Esophagus muscularis mucosa (tissue), 4 donors: ENCODE measurements around the gene DTD1. TPM values are rescaled to one million over a fixed set of nuclear protein-coding genes. Genes with fewer than 3 reads are reported as not detected.

Experiments used
- DNase-seq: peaks from one replicate; pipeline ENCODE4 v3.0.0-alpha.2; 2017; ENCODE audit errors: extremely low spot score
- H3K27ac ChIP-seq, 4 donors: fragments of 200-600 bp; sonication (generic); replicated peaks in 1 of 4; 1 replicate in 3 of 4; 2 replicates in 1 of 4; pipeline ENCODE4 v1.5.1; 2016 to 2019; ENCODE audit warnings: mild to moderate bottlenecking in 1 of 4
- H3K27me3 ChIP-seq, 4 donors: fragments of 200-600 bp; sonication (generic); one replicate each; pipeline versions ENCODE4 v1.5.1 to v1.6.0; 2016 to 2019
- H3K36me3 ChIP-seq, 4 donors: fragments of 200-600 bp; sonication (generic); one replicate each; pipeline ENCODE4 v1.5.1; 2016 to 2019
- H3K4me1 ChIP-seq, 4 donors: fragments of 200-600 bp; sonication (generic); one replicate each; pipeline ENCODE4 v1.5.1; 2016 to 2019
- H3K4me3 ChIP-seq, 4 donors: fragments of 200-600 bp; sonication (generic); 1 replicate in 2 of 4; 2 replicates in 2 of 4; pipeline ENCODE4 v1.5.1; 2016 to 2019; ENCODE audit warnings: mild to moderate bottlenecking in 4 of 4, moderate library complexity in 1 of 4
- H3K9me3 ChIP-seq, 4 donors: fragments of 200-600 bp; sonication (generic); 1 replicate in 3 of 4; 2 replicates in 1 of 4; pipeline ENCODE4 v1.5.1; 2016 to 2019
- CTCF ChIP-seq, 3 experiments: fragments of 200-600 bp in 2 of 3; fragments of 450-650 bp in 1 of 3; sonication (generic) in 2 of 3; IDR thresholded peaks; one replicate each; pipeline ENCODE4 v1.5.1; 2017 to 2019; ENCODE audit warnings: antibody characterized with exemption in 3 of 3, mild to moderate bottlenecking in 2 of 3, moderate library complexity in 1 of 3
- EP300 ChIP-seq: sonication (generic); formaldehyde crosslinking; IDR thresholded peaks from one replicate; pipeline ENCODE4 v1.6.1; 2017; ENCODE audit warnings: antibody characterized with exemption
- POLR2A ChIP-seq: fragments of 450-650 bp; IDR thresholded peaks from one replicate; pipeline ENCODE4 v1.6.1; 2017; ENCODE audit warnings: antibody characterized with exemption, moderate library complexity, mild to moderate bottlenecking, low read depth
- POLR2AphosphoS5 ChIP-seq, 2 donors: sonication (generic); formaldehyde crosslinking; IDR thresholded peaks; one replicate each; pipeline ENCODE4 v1.6.1; 2017; ENCODE audit warnings: antibody characterized with exemption in 2 of 2
- WGBS: methylation state at CpG from one replicate; pipeline ENCODE4 v1.1.5; 2018; 5-methylcytosine and 5-hydroxymethylcytosine counted together
- intact Hi-C: fragments of 100-400 bp; cut with DNase I; formaldehyde crosslinking; loops from one replicate; pipeline ENCODE4 v1.15.1; 2023
- total RNA-seq, 4 donors: library from RNA; depleted of rRNA; stranded (reverse); fragments of >200 nt; gene quantifications; one replicate each; pipeline versions ENCODE4 v1.1.0 to v1.2.1, GENCODE V29; 2016

The DTD1 gene
- total RNA-seq, 4 donors from 2014 or later = 15.1 to 20.0 (median 17.5) TPM

GRCh38 chr20:18585134-18585533 lies 2.7 kb upstream of the DTD1 start:
- TF ChIP-seq POLR2A (no peak), POLR2AphosphoS5 (IDR thresholded peaks at IDR 0.05) (no peak), EP300 (no peak), CTCF (IDR thresholded peaks at IDR 0.05) (no peak)
- Histone ChIP-seq H3K4me1 (peaks cover 11 to 17% (median 15%) of the 10 kb centered on the region in 4 donors), H3K27me3 (no peaks in the 10 kb centered on the region), H3K4me3 (no peak overlapping the region), H3K9me3 (no peaks in the 10 kb centered on the region), H3K27ac (no peak overlapping the region), H3K36me3 (no peaks in the 10 kb centered on the region)
- intact Hi-C loops = loop anchor here (10.0 kb wide), 1 partner anchor 210 kb away; no protein-coding TSS in a partner anchor
- no peak for DNase-seq
- 88% methylated on average over 2 of the region's 2 CpGs for WGBS

GRCh38 chr20:18588574-18588933 lies 700 bp downstream of the DTD1 start:
- Histone ChIP-seq H3K9me3 (no peaks in the 10 kb centered on the region), H3K4me3 (peak overlapping the region; percentile 86 to 98 (median 94)), H3K36me3 (peaks cover 0 to 1% (median under 1%) of the 10 kb centered on the region in 4 donors), H3K27me3 (no peaks in the 10 kb centered on the region), H3K27ac (peak overlapping the region; percentile 78 to 87 (median 83)), H3K4me1 (peaks cover 11 to 17% (median 15%) of the 10 kb centered on the region in 4 donors)
- 6% methylated on average over 18 of the region's 18 CpGs for WGBS
- intact Hi-C loops = loop anchor here (10.0 kb wide), 1 partner anchor 206 kb away; no protein-coding TSS in a partner anchor
- TF ChIP-seq EP300 = no peak
- no peak for TF ChIP-seq POLR2AphosphoS5 (IDR thresholded peaks at IDR 0.05)
- TF ChIP-seq POLR2A = no peak
- no peak for TF ChIP-seq CTCF (IDR thresholded peaks at IDR 0.05)
- DNase-seq = no peak

GRCh38 chr20:18589941-18590674 lies 2.3 kb downstream of the DTD1 start:
- intact Hi-C loops = loop anchor here (10.0 kb wide), 1 partner anchor 205 kb away; no protein-coding TSS in a partner anchor
- Histone ChIP-seq H3K9me3 (no peaks in the 10 kb centered on the region), H3K27ac (no peak overlapping the region), H3K36me3 (peaks cover 0 to 16% (median 15%) of the 10 kb centered on the region in 4 donors), H3K4me1 (peaks cover 11 to 17% (median 15%) of the 10 kb centered on the region in 4 donors), H3K4me3 (no peak overlapping the region), H3K27me3 (no peaks in the 10 kb centered on the region)
- 93% methylated on average over 8 of the region's 8 CpGs for WGBS
- TF ChIP-seq EP300 = no peak
- no peak for TF ChIP-seq POLR2AphosphoS5 (IDR thresholded peaks at IDR 0.05)
- no peak for TF ChIP-seq CTCF (IDR thresholded peaks at IDR 0.05)
- no peak for TF ChIP-seq POLR2A
- DNase-seq = no peak

GRCh38 chr20:18596270-18596669 lies 8.4 kb downstream of the DTD1 start:
- intact Hi-C loops = no loop called here
- no peak for DNase-seq
- Histone ChIP-seq H3K36me3 (peaks cover 0 to 64% (median 49%) of the 10 kb centered on the region in 4 donors), H3K27me3 (no peaks in the 10 kb centered on the region), H3K4me3 (no peak overlapping the region), H3K9me3 (no peaks in the 10 kb centered on the region), H3K4me1 (no peaks in the 10 kb centered on the region), H3K27ac (no peak overlapping the region)
- TF ChIP-seq EP300 (no peak), POLR2AphosphoS5 (IDR thresholded peaks at IDR 0.05) (no peak), POLR2A (no peak), CTCF (IDR thresholded peaks at IDR 0.05) (no peak)

GRCh38 chr20:18609741-18610140 lies 21.9 kb downstream of the DTD1 start:
- Histone ChIP-seq H3K4me3 (no peak overlapping the region), H3K4me1 (peaks cover 0 to 6% (median under 1%) of the 10 kb centered on the region in 4 donors), H3K27ac (no peak overlapping the region), H3K27me3 (no peaks in the 10 kb centered on the region), H3K9me3 (no peaks in the 10 kb centered on the region), H3K36me3 (peaks cover 0 to 17% (median 6%) of the 10 kb centered on the region in 4 donors)
- no peak for TF ChIP-seq POLR2A
- no peak for TF ChIP-seq EP300
- TF ChIP-seq CTCF (IDR thresholded peaks at IDR 0.05) = no peak
- TF ChIP-seq POLR2AphosphoS5 (IDR thresholded peaks at IDR 0.05) = no peak
- intact Hi-C loops = no loop called here
- no peak for DNase-seq
